EL (cell line): ENCODE measurements around the gene MBTD1.
"Not testable (repeated sequence)": the region's sequence is repeated elsewhere in the genome, so short reads cannot be mapped to it uniquely, and the experiment has no call there.

Experiments used
- DNase-seq: peaks from one replicate; pipeline ENCODE4 v3.0.0-alpha.2; 2016

The MBTD1 gene

GRCh38 chr17:51251010-51251409, 8.8 kb downstream of the MBTD1 start:
- no peak for DNase-seq

GRCh38 chr17:51250314-51250840, 9.5 kb downstream of the MBTD1 start:
- no peak for DNase-seq

- peak; percentile 31 for DNase-seq
These were observed 14.3 kb downstream of the MBTD1 start for GRCh38 chr17:51245535-51245934.

- no peak for DNase-seq
These were observed 15.8 kb downstream of the MBTD1 start for GRCh38 chr17:51244041-51244440.

- DNase-seq = no peak
These were observed 19.6 kb downstream of the MBTD1 start for GRCh38 chr17:51240275-51240674.

GRCh38 chr17:51238255-51238887, 21.5 kb downstream of the MBTD1 start:
- DNase-seq = no peak

GRCh38 chr17:51234162-51234561, 25.7 kb downstream of the MBTD1 start:
- DNase-seq = no peak

GRCh38 chr17:51231999-51232398, 27.9 kb downstream of the MBTD1 start:
- DNase-seq = no peak

- DNase-seq = no peak
These were observed 29.5 kb downstream of the MBTD1 start for GRCh38 chr17:51230306-51230705.

GRCh38 chr17:51229889-51230288, 30.0 kb downstream of the MBTD1 start:
- no peak for DNase-seq

GRCh38 chr17:51228161-51228560, 31.7 kb downstream of the MBTD1 start:
- DNase-seq = peak; percentile 14

- not testable (repeated sequence) for DNase-seq
These were observed 34.3 kb downstream of the MBTD1 start for GRCh38 chr17:51225523-51225922.

- DNase-seq = no peak
These were observed 35.2 kb downstream of the MBTD1 start for GRCh38 chr17:51224402-51225262.

- no peak for DNase-seq
These were observed 38.5 kb downstream of the MBTD1 start for GRCh38 chr17:51221322-51221721.

GRCh38 chr17:51217946-51218345, 41.9 kb downstream of the MBTD1 start:
- DNase-seq = no peak

GRCh38 chr17:51214920-51215319, 44.9 kb downstream of the MBTD1 start:
- DNase-seq = no peak

GRCh38 chr17:51203838-51204237, 56.0 kb downstream of the MBTD1 start:
- DNase-seq = no peak

- DNase-seq = no peak
These were observed 59.0 kb downstream of the MBTD1 start for GRCh38 chr17:51200846-51201245.

GRCh38 chr17:51200295-51200694, 59.6 kb downstream of the MBTD1 start:
- DNase-seq = no peak

GRCh38 chr17:51197754-51198153, 62.1 kb downstream of the MBTD1 start:
- no peak for DNase-seq

- DNase-seq = no peak
These were observed 68.0 kb downstream of the MBTD1 start for GRCh38 chr17:51191895-51192294.

GRCh38 chr17:51189628-51190027, 70.2 kb downstream of the MBTD1 start:
- DNase-seq = no peak

GRCh38 chr17:51189162-51189561, 70.7 kb downstream of the MBTD1 start:
- DNase-seq = no peak

- DNase-seq = no peak
These were observed 71.5 kb downstream of the MBTD1 start for GRCh38 chr17:51188271-51188833.
